ENCODE results near the gene TEAD3. TPM values are rescaled to one million over a fixed set of nuclear protein-coding genes. Genes with fewer than 3 reads are reported as not detected.

The TEAD3 gene
- polyA plus RNA-seq, 3 donors = 39.5 to 54.5 (median 50.2) TPM

- DNase-seq (ENCODE audit: extremely low read depth in 1 of 11, low read depth in 9 of 11, low spot score in 4 of 11) = no peak
These were observed 641 bp downstream of the TEAD3 start for GRCh38 chr6:35496036-35496840.

- DNase-seq (ENCODE audit: extremely low read depth in 1 of 11, low read depth in 9 of 11, low spot score in 4 of 11) = no peak
These were observed 1.4 kb downstream of the TEAD3 start for GRCh38 chr6:35495258-35496035.

GRCh38 chr6:35494161-35494563, 2.7 kb downstream of the TEAD3 start:
- DNase-seq (ENCODE audit: extremely low read depth in 1 of 11, low read depth in 9 of 11, low spot score in 4 of 11) = no peak

GRCh38 chr6:35493307-35493983, 3.4 kb downstream of the TEAD3 start:
- DNase-seq (ENCODE audit: extremely low read depth in 1 of 11, low read depth in 9 of 11, low spot score in 4 of 11) = no peak

- DNase-seq (ENCODE audit: extremely low read depth in 1 of 11, low read depth in 9 of 11, low spot score in 4 of 11) = no peak
These were observed 4.0 kb downstream of the TEAD3 start for GRCh38 chr6:35492974-35493284.

GRCh38 chr6:35492258-35492973, 4.5 kb downstream of the TEAD3 start:
- DNase-seq (ENCODE audit: extremely low read depth in 1 of 11, low read depth in 9 of 11, low spot score in 4 of 11) = peak in 1 of 11 donors; percentile 68

- DNase-seq (ENCODE audit: extremely low read depth in 1 of 11, low read depth in 9 of 11, low spot score in 4 of 11) = no peak
These were observed 5.2 kb downstream of the TEAD3 start for GRCh38 chr6:35491558-35492257.

- DNase-seq (ENCODE audit: extremely low read depth in 1 of 11, low read depth in 9 of 11, low spot score in 4 of 11) = no peak
These were observed 5.9 kb downstream of the TEAD3 start for GRCh38 chr6:35490821-35491557.

- peak in 1 of 11 donors; percentile 61 for DNase-seq (ENCODE audit: extremely low read depth in 1 of 11, low read depth in 9 of 11, low spot score in 4 of 11)
These were observed 6.7 kb downstream of the TEAD3 start for GRCh38 chr6:35489995-35490791.

- DNase-seq (ENCODE audit: extremely low read depth in 1 of 11, low read depth in 9 of 11, low spot score in 4 of 11) = no peak
These were observed 7.8 kb downstream of the TEAD3 start for GRCh38 chr6:35489066-35489465.

- DNase-seq (ENCODE audit: extremely low read depth in 1 of 11, low read depth in 9 of 11, low spot score in 4 of 11) = no peak
These were observed 8.4 kb downstream of the TEAD3 start for GRCh38 chr6:35488517-35488862.

GRCh38 chr6:35487658-35488516, 9.0 kb downstream of the TEAD3 start:
- DNase-seq (ENCODE audit: extremely low read depth in 1 of 11, low read depth in 9 of 11, low spot score in 4 of 11) = no peak

- peak in 1 of 11 donors; percentile 73 for DNase-seq (ENCODE audit: extremely low read depth in 1 of 11, low read depth in 9 of 11, low spot score in 4 of 11)
These were observed 10.6 kb downstream of the TEAD3 start for GRCh38 chr6:35486005-35486925.

- no peak for DNase-seq (ENCODE audit: extremely low read depth in 1 of 11, low read depth in 9 of 11, low spot score in 4 of 11)
These were observed 11.4 kb downstream of the TEAD3 start for GRCh38 chr6:35485402-35485877.

GRCh38 chr6:35484921-35485392, 11.9 kb downstream of the TEAD3 start:
- DNase-seq (ENCODE audit: extremely low read depth in 1 of 11, low read depth in 9 of 11, low spot score in 4 of 11) = no peak
